Measurements from ENCODE around the gene KRT3.

Gene KRT3

DNA sequence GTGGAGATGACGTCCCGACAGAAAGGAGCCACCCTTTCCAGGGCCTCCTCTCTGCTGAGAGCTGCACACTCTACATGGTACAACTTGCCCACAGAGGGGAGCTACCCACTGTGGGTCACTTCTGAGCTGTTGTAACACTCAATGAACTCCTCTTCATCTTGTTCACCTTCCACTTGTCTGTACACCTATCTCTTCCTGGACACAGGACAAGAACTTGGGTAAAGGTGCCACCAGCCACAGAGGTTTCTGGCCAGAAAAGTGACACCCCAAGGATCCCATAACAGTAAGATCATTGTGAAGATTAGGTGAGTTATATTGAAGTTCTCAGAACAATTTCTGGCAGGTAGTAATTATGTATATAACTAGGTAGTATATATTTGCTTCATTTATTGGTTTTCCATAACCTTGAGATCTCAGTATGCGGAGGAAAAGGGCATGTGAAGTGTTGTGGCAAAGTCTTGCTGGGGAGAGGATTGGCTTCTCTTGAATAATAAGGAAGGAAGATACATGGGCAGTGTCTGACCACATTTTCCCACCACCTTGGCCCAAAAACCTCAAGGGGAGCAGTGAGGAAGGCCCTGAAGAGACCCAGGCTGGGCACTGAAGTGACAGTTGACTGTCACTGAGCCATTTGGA is 53.0 kb downstream of the KRT3 start:
- H3K9me2 ChIP-seq (replicated peaks; ENCODE audit: insufficient read depth, low read length), result no peaks in the 10 kb centered on the region
- no peaks in the 10 kb centered on the region for H3K79me2 ChIP-seq (ENCODE audit: insufficient read depth, low read length)
- no peak overlapping the region for H3K4me3 ChIP-seq (ENCODE audit: insufficient read depth, low read length, poor library complexity, severe bottlenecking)
- no peaks in the 10 kb centered on the region for H3K27me3 ChIP-seq (ENCODE audit: low read length)
- H3F3A ChIP-seq (ENCODE audit: insufficient read depth), result no peaks in the 10 kb centered on the region
- H4K20me1 ChIP-seq (ENCODE audit: low read depth, low read length), result no peaks in the 10 kb centered on the region
- H3K4me2 ChIP-seq (ENCODE audit: low read depth, low read length, poor library complexity, severe bottlenecking), result no peak overlapping the region
- no peak overlapping the region for H3K9ac ChIP-seq (ENCODE audit: low read length)
- H2AFZ ChIP-seq (ENCODE audit: low read depth, low read length, severe bottlenecking), result no peak overlapping the region
- TF ChIP-seq CTCF (IDR thresholded peaks at IDR 0.05; ENCODE audit: insufficient read depth, low read length, poor library complexity, severe bottlenecking) (no peak), EZH2phosphoT487 (conservative IDR thresholded peaks at IDR 0.05; ENCODE audit: low read length) (no peak)
- no peak overlapping the region for H3K27ac ChIP-seq (ENCODE audit: low read depth, low read length)
- H3K9me3 ChIP-seq (ENCODE audit: insufficient read depth, low read length), result no peaks in the 10 kb centered on the region
- no peaks in the 10 kb centered on the region for H3K36me3 ChIP-seq (ENCODE audit: low read length)

- H3K27ac ChIP-seq (ENCODE audit: low read depth, low read length), result no peak overlapping the region
- H3K4me3 ChIP-seq (ENCODE audit: insufficient read depth, low read length, poor library complexity, severe bottlenecking), result no peak overlapping the region
- no peak overlapping the region for H3K9ac ChIP-seq (ENCODE audit: low read length)
- TF ChIP-seq EZH2phosphoT487 (conservative IDR thresholded peaks at IDR 0.05; ENCODE audit: low read length), result no peak
- no peak for TF ChIP-seq CTCF (IDR thresholded peaks at IDR 0.05; ENCODE audit: insufficient read depth, low read length, poor library complexity, severe bottlenecking)
- H3K79me2 ChIP-seq (ENCODE audit: insufficient read depth, low read length), result no peaks in the 10 kb centered on the region
- no peak overlapping the region for H3K4me2 ChIP-seq (ENCODE audit: low read depth, low read length, poor library complexity, severe bottlenecking)
- H4K20me1 ChIP-seq (ENCODE audit: low read depth, low read length), result no peaks in the 10 kb centered on the region
- no peaks in the 10 kb centered on the region for H3K9me2 ChIP-seq (replicated peaks; ENCODE audit: insufficient read depth, low read length)
- H3K27me3 ChIP-seq (ENCODE audit: low read length), result no peaks in the 10 kb centered on the region
- no peaks in the 10 kb centered on the region for H3K9me3 ChIP-seq (ENCODE audit: insufficient read depth, low read length)
- no peak overlapping the region for H2AFZ ChIP-seq (ENCODE audit: low read depth, low read length, severe bottlenecking)
- H3F3A ChIP-seq (ENCODE audit: insufficient read depth), result no peaks in the 10 kb centered on the region
- H3K36me3 ChIP-seq (ENCODE audit: low read length), result no peaks in the 10 kb centered on the region
These were observed 53.7 kb downstream of the KRT3 start for GRCh38 chr12:52742196-52742580.

GRCh38 chr12:52741375-52742195 is 54.3 kb downstream of the KRT3 start:
- no peaks in the 10 kb centered on the region for H3F3A ChIP-seq (ENCODE audit: insufficient read depth)
- H4K20me1 ChIP-seq (ENCODE audit: low read depth, low read length), result no peaks in the 10 kb centered on the region
- no peak overlapping the region for H3K9ac ChIP-seq (ENCODE audit: low read length)
- no peak overlapping the region for H3K4me3 ChIP-seq (ENCODE audit: insufficient read depth, low read length, poor library complexity, severe bottlenecking)
- no peaks in the 10 kb centered on the region for H3K9me3 ChIP-seq (ENCODE audit: insufficient read depth, low read length)
- no peak overlapping the region for H2AFZ ChIP-seq (ENCODE audit: low read depth, low read length, severe bottlenecking)
- H3K27me3 ChIP-seq (ENCODE audit: low read length), result no peaks in the 10 kb centered on the region
- no peak overlapping the region for H3K27ac ChIP-seq (ENCODE audit: low read depth, low read length)
- TF ChIP-seq EZH2phosphoT487 (conservative IDR thresholded peaks at IDR 0.05; ENCODE audit: low read length) (no peak), CTCF (IDR thresholded peaks at IDR 0.05; ENCODE audit: insufficient read depth, low read length, poor library complexity, severe bottlenecking) (no peak)
- H3K79me2 ChIP-seq (ENCODE audit: insufficient read depth, low read length), result no peaks in the 10 kb centered on the region
- no peak overlapping the region for H3K4me2 ChIP-seq (ENCODE audit: low read depth, low read length, poor library complexity, severe bottlenecking)
- no peaks in the 10 kb centered on the region for H3K36me3 ChIP-seq (ENCODE audit: low read length)
- H3K9me2 ChIP-seq (replicated peaks; ENCODE audit: insufficient read depth, low read length), result no peaks in the 10 kb centered on the region

Measured in SU-DHL-6 (cell line).